ENCODE results near the gene DCAF4.

DCAF4 gene

GRCh38 chr14:72904218-72904617, 22.0 kb upstream of the DCAF4 start:
- H3K36me3 Mint-ChIP-seq: no peaks in the 10 kb centered on the region
- DNase-seq: no peak
- H3K9me3 Mint-ChIP-seq: no peaks in the 10 kb centered on the region
- no peak overlapping the region for H3K4me3 Mint-ChIP-seq
- CTCF ChIA-PET: interaction anchor here (0.6 to 5.0 kb wide), 15 partner anchors 10 to 568 kb away, joined by 3 to 228 read pairs (median 4); partner anchors contain the start of gene DPF3
- H3K27me3 Mint-ChIP-seq: peaks cover 52% of the 10 kb centered on the region
- no peak overlapping the region for H3K27ac Mint-ChIP-seq
- peaks cover 19% of the 10 kb centered on the region for H3K4me1 Mint-ChIP-seq

GRCh38 chr14:72904840-72905561, 21.3 kb upstream of the DCAF4 start:
- no peak overlapping the region for H3K4me3 Mint-ChIP-seq
- H3K36me3 Mint-ChIP-seq: no peaks in the 10 kb centered on the region
- H3K9me3 Mint-ChIP-seq: no peaks in the 10 kb centered on the region
- no peak overlapping the region for H3K27ac Mint-ChIP-seq
- peaks cover 54% of the 10 kb centered on the region for H3K27me3 Mint-ChIP-seq
- CTCF ChIA-PET: interaction anchor here (0.7 to 5.0 kb wide), 20 partner anchors 10 to 568 kb away, joined by 3 to 228 read pairs (median 3); partner anchors contain the start of gene DPF3
- DNase-seq: peak; percentile 75
- peaks cover 19% of the 10 kb centered on the region for H3K4me1 Mint-ChIP-seq

GRCh38 chr14:72906316-72906715, 19.9 kb upstream of the DCAF4 start:
- Mint-ChIP-seq H3K9me3 (no peaks in the 10 kb centered on the region), H3K4me1 (peaks cover 19% of the 10 kb centered on the region), H3K27me3 (peaks cover 44% of the 10 kb centered on the region), H3K36me3 (no peaks in the 10 kb centered on the region), H3K27ac (no peak overlapping the region), H3K4me3 (no peak overlapping the region)
- CTCF ChIA-PET: interaction anchor here (5.0 kb wide), 1 partner anchor 390 kb away, joined by 228 read pairs; no protein-coding TSS in a partner anchor
- DNase-seq: no peak

- Mint-ChIP-seq H3K27me3 (peaks cover 41% of the 10 kb centered on the region), H3K9me3 (no peaks in the 10 kb centered on the region), H3K27ac (no peak overlapping the region), H3K4me3 (no peak overlapping the region), H3K4me1 (peaks cover 19% of the 10 kb centered on the region), H3K36me3 (no peaks in the 10 kb centered on the region)
- DNase-seq: no peak
- CTCF ChIA-PET: interaction anchor here (1.2 to 5.0 kb wide), 3 partner anchors 388 to 391 kb away, joined by 4 to 228 read pairs (median 6); no protein-coding TSS in a partner anchor
Measured at GRCh38 chr14:72906879-72907278, 19.4 kb upstream of the DCAF4 start.

- H3K27me3 Mint-ChIP-seq: peaks cover 48% of the 10 kb centered on the region
- H3K9me3 Mint-ChIP-seq: no peaks in the 10 kb centered on the region
- DNase-seq: no peak
- H3K36me3 Mint-ChIP-seq: no peaks in the 10 kb centered on the region
- H3K4me3 Mint-ChIP-seq: no peak overlapping the region
- H3K27ac Mint-ChIP-seq: no peak overlapping the region
- CTCF ChIA-PET: interaction anchor here (1.2 to 2.7 kb wide), 3 partner anchors 10 to 391 kb away, joined by 4 to 8 read pairs (median 6); no protein-coding TSS in a partner anchor
- peaks cover 19% of the 10 kb centered on the region for H3K4me1 Mint-ChIP-seq
Measured at GRCh38 chr14:72907886-72908285, 18.4 kb upstream of the DCAF4 start.

GRCh38 chr14:72909163-72909562, 17.1 kb upstream of the DCAF4 start:
- Mint-ChIP-seq H3K9me3 (no peaks in the 10 kb centered on the region), H3K36me3 (no peaks in the 10 kb centered on the region), H3K4me3 (no peak overlapping the region), H3K4me1 (peaks cover 20% of the 10 kb centered on the region), H3K27ac (no peak overlapping the region), H3K27me3 (peaks cover 54% of the 10 kb centered on the region)
- no peak for DNase-seq
- CTCF ChIA-PET: interaction anchor here (1.3 to 2.7 kb wide), 6 partner anchors 12 to 397 kb away, joined by 4 to 12 read pairs (median 7); no protein-coding TSS in a partner anchor

GRCh38 chr14:72913809-72914208, 12.5 kb upstream of the DCAF4 start:
- H3K4me1 Mint-ChIP-seq: peaks cover 2% of the 10 kb centered on the region
- CTCF ChIA-PET: interaction anchor here (1.3 kb wide), 1 partner anchor 9 kb away, joined by 3 read pairs; no protein-coding TSS in a partner anchor
- no peaks in the 10 kb centered on the region for H3K36me3 Mint-ChIP-seq
- no peak overlapping the region for H3K4me3 Mint-ChIP-seq
- no peak for DNase-seq
- H3K27ac Mint-ChIP-seq: no peak overlapping the region
- no peaks in the 10 kb centered on the region for H3K9me3 Mint-ChIP-seq
- peaks cover 52% of the 10 kb centered on the region for H3K27me3 Mint-ChIP-seq

GRCh38 chr14:72916174-72916573, 10.1 kb upstream of the DCAF4 start:
- no peak overlapping the region for H3K4me3 Mint-ChIP-seq
- no peak overlapping the region for H3K27ac Mint-ChIP-seq
- H3K4me1 Mint-ChIP-seq: peaks cover 2% of the 10 kb centered on the region
- H3K27me3 Mint-ChIP-seq: peaks cover 63% of the 10 kb centered on the region
- no peaks in the 10 kb centered on the region for H3K36me3 Mint-ChIP-seq
- DNase-seq: no peak
- CTCF ChIA-PET: no interaction called here
- no peaks in the 10 kb centered on the region for H3K9me3 Mint-ChIP-seq

- CTCF ChIA-PET: interaction anchor here (0.9 to 1.2 kb wide), 2 partner anchors 12 to 14 kb away, joined by 3 to 4 read pairs; no protein-coding TSS in a partner anchor
- H3K27ac Mint-ChIP-seq: no peak overlapping the region
- peaks cover 65% of the 10 kb centered on the region for H3K27me3 Mint-ChIP-seq
- H3K36me3 Mint-ChIP-seq: no peaks in the 10 kb centered on the region
- H3K4me1 Mint-ChIP-seq: peaks cover 2% of the 10 kb centered on the region
- no peak for DNase-seq
- no peaks in the 10 kb centered on the region for H3K9me3 Mint-ChIP-seq
- H3K4me3 Mint-ChIP-seq: no peak overlapping the region
Measured at GRCh38 chr14:72917094-72917802, 9.0 kb upstream of the DCAF4 start.

GRCh38 chr14:72920008-72920407, 6.3 kb upstream of the DCAF4 start:
- peaks cover 63% of the 10 kb centered on the region for H3K27me3 Mint-ChIP-seq
- H3K9me3 Mint-ChIP-seq: no peaks in the 10 kb centered on the region
- H3K4me3 Mint-ChIP-seq: no peak overlapping the region
- H3K36me3 Mint-ChIP-seq: no peaks in the 10 kb centered on the region
- DNase-seq: no peak
- CTCF ChIA-PET: interaction anchor here (1.6 kb wide), 1 partner anchor 16 kb away, joined by 3 read pairs; no protein-coding TSS in a partner anchor
- no peaks in the 10 kb centered on the region for H3K4me1 Mint-ChIP-seq
- no peak overlapping the region for H3K27ac Mint-ChIP-seq

- Mint-ChIP-seq H3K27ac (no peak overlapping the region), H3K4me1 (peaks cover 8% of the 10 kb centered on the region), H3K9me3 (no peaks in the 10 kb centered on the region), H3K36me3 (no peaks in the 10 kb centered on the region), H3K27me3 (peaks cover 66% of the 10 kb centered on the region), H3K4me3 (no peak overlapping the region)
- DNase-seq: no peak
- CTCF ChIA-PET: no interaction called here
Measured at GRCh38 chr14:72921396-72921795, 4.9 kb upstream of the DCAF4 start.

- DNase-seq: no peak
- Mint-ChIP-seq H3K36me3 (no peaks in the 10 kb centered on the region), H3K27ac (no peak overlapping the region), H3K4me1 (peaks cover 15% of the 10 kb centered on the region), H3K9me3 (no peaks in the 10 kb centered on the region), H3K27me3 (peaks cover 47% of the 10 kb centered on the region), H3K4me3 (no peak overlapping the region)
- CTCF ChIA-PET: interaction anchor here (1.1 to 2.2 kb wide), 2 partner anchors 15 to 411 kb away, joined by 4 to 9 read pairs; no protein-coding TSS in a partner anchor
Measured at GRCh38 chr14:72924337-72924736, 1.9 kb upstream of the DCAF4 start.

GRCh38 chr14:72925171-72925759, 999 bp upstream of the DCAF4 start:
- Mint-ChIP-seq H3K9me3 (no peaks in the 10 kb centered on the region), H3K4me1 (peaks cover 15% of the 10 kb centered on the region), H3K27ac (peak overlapping the region; percentile 96), H3K27me3 (peaks cover 38% of the 10 kb centered on the region), H3K36me3 (peaks cover 4% of the 10 kb centered on the region), H3K4me3 (peak overlapping the region; percentile 95)
- DNase-seq: no peak
- CTCF ChIA-PET: interaction anchor here (0.6 to 2.2 kb wide), 3 partner anchors 16 to 412 kb away, joined by 4 to 9 read pairs (median 5); no protein-coding TSS in a partner anchor

- peaks cover 15% of the 10 kb centered on the region for H3K4me1 Mint-ChIP-seq
- H3K36me3 Mint-ChIP-seq: peaks cover 6% of the 10 kb centered on the region
- CTCF ChIA-PET: interaction anchor here (0.6 to 2.2 kb wide), 2 partner anchors 21 to 412 kb away, joined by 5 to 9 read pairs; no protein-coding TSS in a partner anchor
- H3K27ac Mint-ChIP-seq: peak overlapping the region; percentile 96
- DNase-seq: no peak
- H3K27me3 Mint-ChIP-seq: peaks cover 34% of the 10 kb centered on the region
- H3K9me3 Mint-ChIP-seq: no peaks in the 10 kb centered on the region
- peak overlapping the region; percentile 95 for H3K4me3 Mint-ChIP-seq
Measured at GRCh38 chr14:72925815-72926291, 411 bp upstream of the DCAF4 start.
